CD4-positive, alpha-beta T cell treated with Interleukin-15 for 4 hours (primary cell): ENCODE measurements around the gene PARD3B.
"Not testable (repeated sequence)": the region's sequence is repeated elsewhere in the genome, so short reads cannot be mapped to it uniquely, and the experiment has no call there.

Experiments
- DNase-seq: peaks from one replicate; pipeline ENCODE4 v3.0.0-alpha.2; 2020; ENCODE audit warnings: low spot score

Gene PARD3B

GRCh38 chr2:204542982-204543608 lies 2.2 kb upstream of the PARD3B start:
- DNase-seq, result no peak

- DNase-seq, result no peak
Measured at GRCh38 chr2:204545861-204546735, 823 bp downstream of the PARD3B start.

- no peak for DNase-seq
Measured at GRCh38 chr2:204550751-204551511, 5.7 kb downstream of the PARD3B start.

GRCh38 chr2:204551512-204551863 lies 6.2 kb downstream of the PARD3B start:
- DNase-seq, result no peak

- no peak for DNase-seq
Measured at GRCh38 chr2:204557604-204558003, 12.3 kb downstream of the PARD3B start.

GRCh38 chr2:204559358-204559757 lies 14.1 kb downstream of the PARD3B start:
- DNase-seq, result not testable (repeated sequence)

- no peak for DNase-seq
Measured at GRCh38 chr2:204560902-204561301, 15.6 kb downstream of the PARD3B start.

GRCh38 chr2:204561771-204562170 lies 16.5 kb downstream of the PARD3B start:
- no peak for DNase-seq

DNA sequence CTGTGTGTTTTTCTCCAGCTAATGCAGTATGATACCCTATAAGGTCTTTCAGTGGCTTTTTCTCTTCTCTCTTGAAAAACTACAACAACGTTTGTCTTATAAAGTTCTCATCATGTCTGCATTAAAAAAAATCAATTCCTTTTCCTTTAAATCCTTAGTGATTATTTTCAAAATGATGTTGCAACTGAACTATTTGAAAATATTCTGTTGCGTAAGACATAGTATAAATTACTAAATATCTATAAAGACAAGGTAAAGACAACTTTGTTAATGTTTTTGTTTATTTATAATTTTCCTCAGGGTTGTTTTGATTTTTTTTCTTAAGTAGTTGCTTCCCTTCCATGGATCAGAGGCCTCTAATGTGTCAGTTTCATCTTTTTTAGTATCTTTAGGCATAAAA lies 21.2 kb downstream of the PARD3B start:
- no peak for DNase-seq

GRCh38 chr2:204570421-204570820 lies 25.1 kb downstream of the PARD3B start:
- DNase-seq, result no peak

- DNase-seq, result no peak
Measured at GRCh38 chr2:204571041-204571440, 25.8 kb downstream of the PARD3B start.

- no peak for DNase-seq
Measured at GRCh38 chr2:204571911-204572310, 26.6 kb downstream of the PARD3B start.

GRCh38 chr2:204573221-204573620 lies 27.9 kb downstream of the PARD3B start:
- DNase-seq, result no peak

DNA sequence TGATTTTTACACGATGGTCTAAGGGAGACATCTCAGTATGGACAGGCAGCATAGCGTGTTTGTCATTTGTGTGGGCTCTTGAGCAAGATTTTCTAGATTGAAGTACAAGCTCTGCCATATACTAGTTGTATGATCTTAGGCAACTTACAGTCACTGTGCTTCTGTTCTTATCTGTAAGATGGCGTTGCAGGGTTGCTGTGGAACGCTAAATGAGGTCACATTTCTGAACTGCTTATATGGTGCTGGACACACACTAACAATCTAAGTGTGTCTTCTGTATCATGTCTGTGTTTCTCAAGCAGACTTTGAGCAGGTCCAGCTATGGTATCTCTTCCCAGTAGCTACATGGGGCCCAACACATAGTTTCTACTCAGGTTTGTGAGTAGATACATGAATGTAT lies 29.2 kb downstream of the PARD3B start:
- no peak for DNase-seq

DNA sequence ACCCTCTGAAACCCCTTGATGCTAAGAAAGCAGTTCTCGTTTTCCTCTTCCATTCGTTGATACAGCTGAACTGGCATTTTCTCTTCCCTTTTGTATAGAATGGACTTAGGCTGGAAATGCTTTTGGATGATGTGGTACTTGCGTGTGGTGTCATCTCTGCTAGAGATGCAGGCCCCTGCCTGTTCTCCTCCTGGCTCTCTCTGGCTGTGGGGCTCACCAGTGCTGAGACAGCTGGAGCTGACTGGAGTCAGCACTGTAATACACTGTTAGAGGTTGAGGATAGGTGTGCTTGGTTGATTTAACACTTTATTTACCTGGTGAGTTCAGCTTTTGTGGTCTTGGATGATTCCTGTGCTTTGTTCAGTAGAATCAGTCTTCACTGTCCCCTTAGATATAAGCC lies 30.2 kb downstream of the PARD3B start:
- no peak for DNase-seq

DNA sequence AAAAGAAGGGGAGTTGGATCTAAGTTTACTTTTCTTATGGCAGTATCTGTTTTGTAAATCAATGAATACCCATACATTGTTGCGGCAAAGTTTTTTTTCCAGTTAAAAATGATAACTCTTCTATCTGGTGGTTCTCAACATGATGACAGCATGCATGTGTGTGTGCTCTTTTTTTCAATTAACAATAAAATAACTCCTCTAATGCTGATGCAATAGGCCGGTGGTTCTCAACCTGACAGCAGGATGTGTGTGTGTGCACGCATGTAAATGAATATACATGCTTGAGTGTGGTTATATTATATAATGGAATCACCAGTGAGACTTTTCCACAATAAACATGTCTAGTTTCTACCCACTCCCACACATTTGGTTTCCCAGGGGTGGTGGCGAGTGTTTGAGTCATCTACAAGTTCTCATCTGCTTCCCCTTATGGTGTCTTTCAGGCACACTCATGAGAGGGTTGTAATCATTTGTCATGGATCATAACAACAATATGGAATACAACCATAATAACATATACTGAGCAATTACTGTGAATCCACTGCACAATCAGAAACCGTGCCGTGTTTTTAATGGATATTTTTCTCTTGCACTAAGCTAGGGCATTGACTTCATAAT lies 31.2 kb downstream of the PARD3B start:
- no peak for DNase-seq

DNA sequence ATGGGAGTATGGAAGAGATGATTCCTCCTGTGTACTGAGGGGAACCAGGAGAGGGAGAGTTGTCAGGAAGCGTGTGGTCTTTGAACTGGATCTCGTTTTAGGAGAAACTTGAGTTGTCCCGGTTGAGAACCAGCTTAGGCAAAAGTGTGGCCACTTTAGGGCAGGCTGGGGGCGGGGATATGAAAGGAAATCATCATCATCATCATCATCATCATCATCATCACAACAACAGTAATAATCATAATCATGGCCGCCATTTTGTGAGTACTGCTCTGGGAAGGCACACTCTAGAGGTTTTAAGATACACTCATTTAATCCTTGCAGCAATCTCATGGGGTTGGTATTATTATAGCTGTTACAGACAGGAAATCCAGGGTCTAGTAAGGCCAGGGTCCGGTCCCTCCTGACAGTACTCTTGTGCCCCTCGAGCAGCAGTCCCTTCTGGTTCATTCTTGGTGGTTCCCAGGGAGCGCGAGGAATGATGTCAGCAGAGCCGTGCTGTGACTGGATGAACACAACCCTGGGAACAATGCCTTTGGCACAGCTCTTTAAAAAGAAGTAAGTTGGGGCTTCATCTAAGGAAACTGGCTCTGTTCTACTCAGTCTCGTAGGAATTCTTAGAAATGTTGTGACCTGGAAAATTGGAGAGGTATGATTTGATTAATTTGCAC lies 33.8 kb downstream of the PARD3B start:
- no peak for DNase-seq

GRCh38 chr2:204581946-204582345 lies 36.7 kb downstream of the PARD3B start:
- DNase-seq, result no peak

- no peak for DNase-seq
Measured at GRCh38 chr2:204583773-204584172, 38.5 kb downstream of the PARD3B start.

DNA sequence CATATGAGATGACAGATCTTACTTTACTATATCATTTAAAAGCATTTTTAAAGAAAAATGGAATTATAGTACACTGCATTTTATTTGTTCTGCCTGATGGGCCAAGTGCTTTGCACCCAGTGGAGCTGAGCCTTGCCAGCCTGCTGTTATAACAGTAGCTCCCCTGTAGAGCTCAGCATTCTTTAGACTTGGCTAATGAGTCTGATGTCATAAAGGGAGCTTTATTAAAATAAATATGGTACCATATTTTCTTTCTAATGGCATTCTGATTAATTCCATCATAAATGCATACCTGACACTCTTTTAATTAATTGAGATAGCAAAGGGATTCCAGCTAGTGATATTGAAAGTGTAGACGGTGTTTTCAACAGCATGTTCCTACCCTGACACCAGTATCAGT lies 40.7 kb downstream of the PARD3B start:
- DNase-seq, result no peak

DNA sequence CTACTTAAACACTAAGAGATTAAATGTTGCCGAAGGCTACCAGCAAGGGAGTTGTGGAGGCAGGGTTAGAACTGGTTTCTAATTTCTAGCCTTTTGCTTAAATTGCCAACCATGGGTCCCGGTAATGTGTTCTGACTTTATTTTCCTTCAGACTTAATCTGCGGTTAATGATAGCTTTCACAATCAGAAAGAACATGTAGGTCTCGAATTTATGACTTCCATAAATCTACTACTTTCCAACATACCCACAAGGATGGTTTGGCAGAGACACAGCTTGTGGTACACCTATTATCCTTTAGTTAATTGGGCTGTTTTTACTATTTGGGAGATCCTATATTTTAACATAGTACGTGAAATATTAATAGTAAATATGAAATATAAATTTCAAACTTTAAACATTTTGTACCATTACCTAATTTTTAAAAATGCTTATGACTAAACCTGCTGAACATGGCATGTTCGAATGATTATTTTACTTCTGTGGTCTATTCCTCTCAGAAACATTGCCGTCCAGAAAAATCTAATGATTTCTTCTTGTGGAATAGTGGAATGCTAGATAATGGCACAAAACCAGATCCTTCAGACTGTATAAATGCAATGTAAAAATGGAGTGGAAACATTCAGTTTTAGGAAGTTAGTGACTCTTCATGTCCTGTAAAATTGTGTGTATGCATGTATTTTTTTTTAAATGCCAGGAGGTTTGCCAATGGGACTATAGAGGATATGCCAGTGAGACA lies 41.3 kb downstream of the PARD3B start:
- no peak for DNase-seq
